HG03103 (cell line): Measurements from ENCODE around the gene TNFSF10.

Source experiments
- ATAC-seq: cut with Tn5 transposase; IDR thresholded peaks from one replicate; pipeline ENCODE4 v1.9.1; 2021; ENCODE audit warnings: low read depth; ENCODE audit not compliant: unreplicated experiment

TNFSF10 gene

DNA sequence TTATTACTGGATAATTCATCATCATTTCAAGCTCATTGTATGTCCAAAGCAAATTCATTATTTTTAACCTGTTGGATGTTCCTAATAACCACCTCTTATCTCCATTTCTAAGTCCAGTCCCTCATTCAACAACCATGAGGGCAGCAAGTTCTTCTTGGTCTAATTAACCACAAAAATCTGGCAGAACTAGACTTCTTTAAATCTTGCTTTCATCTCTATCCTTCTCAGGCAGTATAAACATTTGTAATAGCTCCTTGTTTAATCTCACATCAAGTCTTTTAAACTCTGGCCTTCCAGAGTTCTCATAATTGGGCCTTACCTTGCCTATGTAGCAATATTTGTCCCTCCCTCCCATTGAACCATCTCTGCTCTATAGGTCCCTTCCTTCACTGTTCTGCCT, 57.9 kb downstream of the TNFSF10 start:
- no peak for ATAC-seq

- no peak for ATAC-seq
Observed at GRCh38 chr3:172464306-172464705, 58.9 kb downstream of the TNFSF10 start.

DNA sequence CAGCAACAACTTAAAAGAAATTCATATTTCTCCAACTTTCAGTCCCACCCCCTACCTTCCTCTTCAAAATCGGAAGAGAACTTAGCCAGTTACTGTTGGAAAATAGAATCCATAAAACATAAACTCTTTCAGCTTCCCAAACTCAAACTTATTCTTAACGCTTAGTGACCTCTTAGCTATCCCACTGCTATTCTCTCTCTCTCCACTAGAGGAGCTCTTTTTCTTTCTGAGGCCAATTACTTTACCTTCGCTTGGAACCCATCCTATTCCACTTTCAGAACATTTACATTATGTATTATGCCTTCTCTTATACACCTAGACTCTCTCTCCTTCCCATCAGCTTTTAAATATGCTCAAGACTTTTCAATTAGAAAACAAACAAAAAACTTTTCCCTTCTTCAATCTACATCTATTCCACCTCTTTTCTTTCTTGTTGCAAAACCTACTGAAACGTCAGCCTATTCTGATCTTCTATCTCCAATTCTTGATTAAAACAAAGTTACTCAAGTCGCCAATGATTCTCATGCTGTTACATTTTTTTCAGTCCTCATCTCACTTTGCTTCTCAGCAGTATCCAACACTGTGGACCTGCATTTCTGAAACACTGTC, 61.6 kb downstream of the TNFSF10 start:
- ATAC-seq = no peak

DNA sequence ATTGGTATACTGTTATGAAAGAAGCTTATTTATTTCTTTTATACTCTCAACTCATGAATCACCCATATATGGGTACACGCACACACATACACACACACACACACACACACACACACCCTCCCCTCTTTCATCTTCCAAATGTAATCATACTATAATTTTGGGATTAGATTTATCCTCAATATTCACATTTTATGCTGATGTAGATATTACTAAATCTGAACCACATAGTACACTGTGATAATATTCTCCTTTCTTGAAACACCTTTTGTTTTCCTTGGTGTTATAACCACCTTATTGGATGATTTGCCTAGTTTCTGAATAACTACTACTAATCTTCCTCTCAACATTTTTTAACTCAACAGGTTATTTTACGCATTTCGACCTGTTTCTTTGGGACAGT, 66.8 kb downstream of the TNFSF10 start:
- ATAC-seq = no peak
